ENCODE data around the gene ITPRID2.

DNA sequence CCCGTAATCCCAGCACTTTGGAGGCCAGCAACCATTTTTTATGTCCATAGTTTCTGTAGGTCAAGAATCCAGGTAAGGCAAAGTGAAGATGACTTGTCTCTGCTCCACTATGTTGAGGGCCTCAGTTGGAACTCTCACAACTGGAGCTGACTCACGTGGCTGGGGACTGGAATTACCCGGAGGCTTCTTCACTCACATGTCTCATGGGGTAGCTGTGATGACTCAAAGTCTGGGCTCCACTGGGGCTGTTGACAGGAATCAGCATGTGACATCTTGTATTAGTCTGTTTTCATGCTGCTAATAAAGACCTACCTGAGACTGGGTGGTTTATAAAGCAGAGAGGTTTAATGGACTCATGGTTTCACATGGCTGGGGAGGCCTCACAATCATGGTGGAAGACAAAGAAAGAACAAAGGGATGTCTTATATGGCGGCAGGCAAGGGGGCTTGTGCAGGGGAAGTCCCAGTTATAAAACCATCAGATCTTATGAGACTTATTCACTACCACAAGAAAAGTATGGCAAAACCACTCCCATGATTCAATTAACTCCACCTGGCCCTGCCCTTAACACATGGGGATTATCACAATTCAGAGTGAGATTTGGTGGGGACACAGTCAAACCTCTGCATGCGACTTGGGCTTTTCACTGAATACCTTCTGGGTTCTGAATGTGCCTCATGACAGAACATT lies 86.3 kb downstream of the ITPRID2 start:
- TF ChIP-seq, protein P1, sequence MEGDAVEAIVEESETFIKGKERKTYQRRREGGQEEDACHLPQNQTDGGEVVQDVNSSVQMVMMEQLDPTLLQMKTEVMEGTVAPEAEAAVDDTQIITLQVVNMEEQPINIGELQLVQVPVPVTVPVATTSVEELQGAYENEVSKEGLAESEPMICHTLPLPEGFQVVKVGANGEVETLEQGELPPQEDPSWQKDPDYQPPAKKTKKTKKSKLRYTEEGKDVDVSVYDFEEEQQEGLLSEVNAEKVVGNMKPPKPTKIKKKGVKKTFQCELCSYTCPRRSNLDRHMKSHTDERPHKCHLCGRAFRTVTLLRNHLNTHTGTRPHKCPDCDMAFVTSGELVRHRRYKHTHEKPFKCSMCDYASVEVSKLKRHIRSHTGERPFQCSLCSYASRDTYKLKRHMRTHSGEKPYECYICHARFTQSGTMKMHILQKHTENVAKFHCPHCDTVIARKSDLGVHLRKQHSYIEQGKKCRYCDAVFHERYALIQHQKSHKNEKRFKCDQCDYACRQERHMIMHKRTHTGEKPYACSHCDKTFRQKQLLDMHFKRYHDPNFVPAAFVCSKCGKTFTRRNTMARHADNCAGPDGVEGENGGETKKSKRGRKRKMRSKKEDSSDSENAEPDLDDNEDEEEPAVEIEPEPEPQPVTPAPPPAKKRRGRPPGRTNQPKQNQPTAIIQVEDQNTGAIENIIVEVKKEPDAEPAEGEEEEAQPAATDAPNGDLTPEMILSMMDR (IDR thresholded peaks at IDR 0.05), result no peak
- TF ChIP-seq ZFX (IDR thresholded peaks at IDR 0.05; ENCODE audit: borderline replicate concordance), result no peak

Measured in 22Rv1 (cell line).